Stimulated activated CD8-positive, alpha-beta memory T cell treated with anti-CD3 and anti-CD28 coated beads, Interleukin-4, amount 100 ng/mL, for 24 hours (primary cell): ENCODE data around the gene HMGN2.
"Not testable (repeated sequence)": the region's sequence is repeated elsewhere in the genome, so short reads cannot be mapped to it uniquely, and the experiment has no call there.

Experiments used
- DNase-seq: peaks from one replicate; pipeline ENCODE4 v3.0.0-alpha.2; 2020; ENCODE audit warnings: low read depth

The HMGN2 gene

DNA sequence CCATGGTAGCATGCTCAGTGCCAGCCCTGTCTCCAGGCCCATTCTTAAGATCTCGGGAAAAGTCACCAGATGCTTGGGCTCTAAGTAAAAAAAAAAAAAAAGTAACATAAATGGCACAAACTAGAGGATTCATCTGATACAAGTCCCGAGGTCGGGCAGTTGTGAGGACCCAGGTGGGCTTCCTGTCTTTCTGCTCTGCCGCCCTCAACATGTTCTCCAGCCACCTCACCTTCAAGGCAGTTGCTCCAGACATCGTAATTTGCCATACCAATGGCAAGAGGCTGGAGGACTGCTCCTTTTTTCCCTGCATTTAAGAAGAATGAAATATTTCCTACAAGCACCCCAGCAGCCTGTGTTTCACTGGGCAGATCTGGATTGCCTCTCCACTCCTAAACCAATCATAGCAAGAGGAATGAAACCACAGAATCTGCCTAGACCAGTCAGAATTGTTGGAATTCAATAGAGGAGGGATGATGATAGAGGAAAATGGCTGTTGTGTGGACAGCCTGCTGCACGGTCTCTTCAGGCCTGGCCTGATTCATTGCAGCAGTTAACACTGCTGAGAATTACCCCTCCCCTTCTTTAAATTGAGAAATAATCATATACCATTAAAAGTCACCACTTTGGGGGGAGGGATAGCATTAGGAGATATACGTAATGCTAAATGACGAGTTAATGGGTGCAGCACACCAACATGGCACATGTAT lies 5.4 kb downstream of the HMGN2 start:
- DNase-seq = no peak

- no peak for DNase-seq
Observed at GRCh38 chr1:26478159-26478558, 5.9 kb downstream of the HMGN2 start.

DNA sequence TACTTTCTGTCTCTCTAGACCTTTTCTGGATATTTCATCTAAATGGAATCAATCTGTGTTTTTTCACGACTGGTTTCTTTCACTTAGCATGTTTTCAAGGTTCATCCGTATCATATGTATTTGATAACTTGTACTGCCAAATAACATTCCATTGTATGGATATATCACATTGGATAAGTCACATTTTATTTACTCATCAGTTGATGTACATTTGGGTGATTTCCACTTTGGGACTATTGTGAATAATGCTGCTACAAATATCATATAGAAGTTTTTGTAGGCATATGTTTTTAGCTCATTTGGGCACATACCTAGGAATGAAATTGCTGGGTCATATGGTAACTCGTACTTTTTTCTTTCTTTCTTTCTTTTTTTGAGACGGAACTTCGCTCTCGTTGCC lies 6.7 kb downstream of the HMGN2 start:
- no peak for DNase-seq

DNA sequence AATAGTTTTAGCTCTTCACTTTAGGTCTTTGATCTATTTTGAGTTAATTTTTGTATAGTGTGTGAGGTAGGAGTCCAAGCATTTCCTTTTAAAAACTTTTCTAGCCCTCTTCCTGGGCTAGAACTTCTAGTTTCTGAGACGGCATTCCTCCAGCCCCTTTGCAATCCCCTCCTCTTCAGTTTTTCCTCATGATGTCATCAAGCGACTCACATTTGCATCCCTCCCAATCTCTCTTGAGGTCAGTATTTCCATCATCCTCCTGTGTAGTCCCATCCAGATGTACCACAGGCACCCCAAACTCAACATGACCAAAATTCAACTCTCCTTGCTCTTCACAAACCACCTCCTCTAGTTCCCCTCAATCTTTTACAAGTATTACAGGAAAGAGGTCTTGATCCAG lies 10.7 kb downstream of the HMGN2 start:
- no peak for DNase-seq

DNA sequence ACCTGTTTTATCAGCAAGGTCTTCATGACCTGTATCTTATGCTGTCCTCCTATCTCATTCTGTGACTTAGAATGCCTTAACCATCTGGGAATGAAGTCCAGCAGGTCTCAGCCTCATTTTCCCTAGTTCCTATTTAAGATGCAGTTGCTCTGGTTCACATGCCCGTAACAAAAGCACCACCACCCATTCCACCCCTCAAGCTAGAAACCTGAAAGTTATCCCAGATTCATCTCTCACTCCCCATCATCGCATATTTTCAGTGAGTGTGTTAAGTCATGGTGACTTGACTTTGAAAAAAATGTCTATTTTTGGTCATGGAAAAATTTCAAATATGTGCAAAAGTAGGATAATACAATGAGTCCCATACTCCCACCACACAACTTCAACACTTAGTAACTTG lies 11.7 kb downstream of the HMGN2 start:
- no peak for DNase-seq

- no peak for DNase-seq
Observed at GRCh38 chr1:26490155-26490554, 17.9 kb downstream of the HMGN2 start.

DNA sequence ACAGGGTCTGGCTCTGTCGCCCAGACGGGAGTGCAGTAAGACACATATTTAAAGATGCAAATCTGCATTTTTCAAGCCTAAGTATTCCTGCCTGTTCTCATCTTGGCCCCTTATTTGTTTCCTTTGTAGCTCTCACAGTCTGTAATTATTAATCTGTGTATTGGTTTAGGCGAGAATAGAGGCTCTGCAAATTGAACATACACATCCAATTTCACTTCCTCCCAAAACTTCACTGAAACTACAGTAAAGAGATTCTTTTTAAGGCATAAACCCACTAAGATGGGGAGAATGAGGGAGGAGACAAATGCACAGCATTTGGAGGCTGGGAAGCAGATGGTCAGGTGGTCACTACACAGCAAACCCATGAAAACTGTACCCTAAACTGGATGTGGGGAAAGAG lies 21.0 kb downstream of the HMGN2 start:
- DNase-seq = no peak

GRCh38 chr1:26493938-26494337 lies 21.7 kb downstream of the HMGN2 start:
- DNase-seq = no peak

DNA sequence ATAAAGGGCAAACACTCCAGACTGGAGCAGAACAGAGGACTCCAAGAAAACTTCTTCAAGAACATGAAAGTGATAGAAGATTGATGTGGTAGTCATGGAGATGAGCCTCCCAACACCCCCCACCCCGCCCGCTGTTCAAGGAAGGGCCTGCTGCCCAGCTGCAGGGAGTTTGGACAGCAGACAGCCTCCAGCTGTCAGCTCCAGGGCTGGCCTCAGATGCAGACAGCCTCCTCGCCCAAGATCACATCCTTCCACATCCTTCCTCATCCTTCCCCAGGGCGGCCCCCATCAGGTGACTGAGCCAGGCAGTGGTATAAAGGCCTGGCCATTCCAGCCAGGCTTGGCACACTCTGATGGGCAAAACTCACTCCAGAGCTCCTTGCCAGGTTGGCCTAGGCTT lies 24.6 kb downstream of the HMGN2 start:
- DNase-seq = no peak

DNA sequence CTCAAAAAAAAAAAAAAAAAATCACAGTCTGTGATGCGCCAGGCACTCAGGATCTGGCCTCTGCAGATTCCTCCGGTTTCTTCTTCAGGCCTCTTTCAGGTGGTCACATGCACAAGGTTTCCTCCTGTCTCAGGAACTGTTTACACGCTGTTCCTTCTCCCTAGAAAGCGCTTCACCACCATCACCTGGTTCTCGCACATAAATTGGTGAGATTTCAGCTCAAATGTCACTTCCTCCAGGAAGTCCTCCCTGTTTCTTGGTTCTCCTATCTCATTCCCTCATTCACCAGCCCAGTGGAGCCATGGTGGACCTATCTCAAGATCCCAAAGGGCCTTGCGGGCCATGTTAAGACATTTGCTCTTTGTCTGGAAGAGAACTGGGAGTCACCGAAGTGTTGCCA lies 26.7 kb downstream of the HMGN2 start:
- no peak for DNase-seq

DNA sequence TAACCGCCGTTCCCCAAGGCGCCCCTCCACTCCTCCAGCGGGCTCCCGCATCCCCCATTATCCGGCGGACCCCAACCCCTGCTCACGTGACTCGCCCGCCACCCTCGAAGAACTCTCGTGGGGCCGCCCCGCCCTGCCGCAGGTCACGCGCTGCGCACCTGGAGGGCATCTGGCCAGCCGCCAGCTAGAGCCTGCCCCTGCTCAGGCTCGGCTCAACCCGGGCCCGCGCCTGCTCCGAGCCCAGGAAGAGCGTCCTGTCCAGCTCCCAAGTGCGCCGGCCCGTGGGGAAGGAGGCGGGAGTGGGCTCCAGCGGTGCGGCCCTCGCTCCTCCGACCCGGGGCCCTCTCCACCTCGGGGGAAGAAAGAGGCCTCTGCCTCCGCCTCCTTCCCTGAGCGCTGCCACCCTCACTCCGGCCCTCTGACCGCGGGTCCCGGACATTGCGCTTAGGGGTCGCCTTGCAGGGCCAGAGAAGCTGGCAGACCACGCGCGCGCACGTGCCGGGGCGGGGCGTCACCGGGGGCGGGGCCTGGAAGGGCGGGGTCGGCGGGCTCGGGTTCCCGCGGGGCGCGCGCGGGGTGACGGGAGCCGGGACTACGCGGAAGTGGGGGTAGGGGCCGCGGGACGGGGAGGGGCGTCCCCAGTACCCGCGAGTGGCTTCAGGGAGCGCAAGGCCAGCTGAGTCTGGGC lies 28.4 kb downstream of the HMGN2 start:
- DNase-seq = peak; percentile 88

GRCh38 chr1:26510711-26511110 lies 38.5 kb downstream of the HMGN2 start:
- not testable (repeated sequence) for DNase-seq

- DNase-seq = not testable (repeated sequence)
Observed at GRCh38 chr1:26515836-26516235, 43.6 kb downstream of the HMGN2 start.

GRCh38 chr1:26516987-26517765 lies 44.9 kb downstream of the HMGN2 start:
- no peak for DNase-seq

DNA sequence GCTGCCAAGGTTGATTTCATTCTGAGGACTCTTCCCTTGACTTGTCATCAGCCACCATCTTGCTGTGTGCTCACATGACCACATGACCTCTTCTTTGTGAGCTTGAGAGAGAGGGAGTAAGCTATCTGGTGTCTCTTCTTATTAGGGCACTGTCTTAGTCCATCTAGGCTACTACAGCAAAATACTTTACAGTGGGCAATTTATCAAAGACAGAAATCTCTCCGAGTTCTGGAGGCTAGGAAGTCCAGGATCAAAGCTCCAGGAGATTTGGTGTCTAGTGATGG lies 45.5 kb downstream of the HMGN2 start:
- DNase-seq = no peak

GRCh38 chr1:26518355-26518754 lies 46.1 kb downstream of the HMGN2 start:
- DNase-seq = no peak

- no peak for DNase-seq
Observed at GRCh38 chr1:26520339-26520738, 48.1 kb downstream of the HMGN2 start.

DNA sequence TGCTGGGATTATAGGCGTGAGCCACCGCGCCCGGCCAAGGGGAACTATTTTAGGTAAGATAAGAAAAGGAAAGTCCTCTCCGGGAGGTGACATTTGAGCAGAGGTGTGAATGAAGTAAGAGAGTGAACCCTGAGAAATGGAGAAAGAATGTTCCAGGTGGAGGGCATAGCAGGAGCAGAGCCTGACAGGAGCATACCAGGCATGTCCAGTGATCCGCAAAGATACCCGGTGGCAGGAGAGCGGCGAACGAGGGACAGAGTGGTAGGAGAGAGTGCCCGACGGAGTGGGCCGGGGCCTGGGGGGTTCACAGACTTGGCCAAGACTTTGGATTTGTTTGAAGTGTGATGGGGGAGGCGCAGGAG lies 49.4 kb downstream of the HMGN2 start:
- no peak for DNase-seq

GRCh38 chr1:26522073-26522472 lies 49.8 kb downstream of the HMGN2 start:
- DNase-seq = no peak

DNA sequence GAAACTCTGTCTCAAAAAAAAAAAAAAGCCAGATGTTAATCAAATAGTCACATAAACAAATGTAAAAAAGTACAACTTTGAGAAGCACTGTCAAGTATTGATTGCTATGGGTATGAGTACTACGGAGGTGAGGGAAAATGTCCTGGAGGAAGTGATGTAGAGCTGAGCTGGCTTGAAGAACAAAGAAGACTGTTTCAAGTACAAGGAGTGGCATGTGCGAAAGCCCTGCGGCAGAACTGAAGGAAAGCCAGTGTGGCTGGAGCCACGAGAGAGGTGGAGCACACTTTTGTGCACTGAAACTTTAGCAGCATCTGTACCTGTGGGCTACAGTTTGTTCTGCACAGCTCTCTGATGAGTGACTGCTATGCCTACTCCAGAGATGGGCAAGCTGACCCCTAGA lies 51.9 kb downstream of the HMGN2 start:
- DNase-seq = no peak
